Karpas-422 (cell line): ENCODE data around the gene CRHR1. TPM values are rescaled to one million over a fixed set of nuclear protein-coding genes. Genes with fewer than 3 reads are reported as not detected.

Source experiments
- DNase-seq: peaks from one replicate; pipeline ENCODE4 v3.0.0-alpha.2; 2015
- H2AFZ ChIP-seq: fragments of 200-600 bp; sonication (generic); 2 replicates; pipeline ENCODE4 v1.6.1; 2014; ENCODE audit warnings: antibody characterized with exemption, low read length, mixed read lengths
- H3K27ac ChIP-seq: fragments of 200-600 bp; sonication (generic); 2 replicates; pipeline ENCODE4 v1.5.1; 2014; ENCODE audit warnings: mild to moderate bottlenecking, low read length, moderate library complexity
- H3K27me3 ChIP-seq: fragments of 200-600 bp; sonication (generic); 2 replicates; pipeline ENCODE4 v1.6.1; 2014; ENCODE audit warnings: low read length, mixed read lengths
- H3K36me3 ChIP-seq: fragments of 200-600 bp; sonication (generic); 2 replicates; pipeline ENCODE4 v1.6.1; 2014; ENCODE audit warnings: low read length, mixed read lengths; ENCODE audit not compliant: insufficient read depth
- H3K4me1 ChIP-seq: fragments of 200-600 bp; sonication (generic); 2 replicates; pipeline ENCODE4 v1.6.1; 2014; ENCODE audit warnings: mild to moderate bottlenecking, low read length, mixed read lengths
- H3K4me2 ChIP-seq: fragments of 200-600 bp; sonication (generic); 2 replicates; pipeline ENCODE4 v1.6.1; 2014; ENCODE audit warnings: low read length, low read depth, mild to moderate bottlenecking; ENCODE audit not compliant: poor library complexity, severe bottlenecking
- H3K4me3 ChIP-seq: fragments of 200-600 bp; sonication (generic); 2 replicates; pipeline ENCODE4 v1.5.1; 2014; ENCODE audit warnings: mild to moderate bottlenecking, antibody characterized with exemption, low read length, mixed read lengths
- H3K79me2 ChIP-seq: fragments of 200-600 bp; sonication (generic); 2 replicates; pipeline ENCODE4 v1.6.1; 2014; ENCODE audit warnings: mild to moderate bottlenecking, low read length, mixed read lengths
- H3K9ac ChIP-seq: fragments of 200-600 bp; sonication (generic); 2 replicates; pipeline ENCODE4 v1.6.0; 2014; ENCODE audit warnings: low read length
- H3K9me2 ChIP-seq: fragments of 200-600 bp; sonication (generic), shearing (Covaris generic); replicated peaks from 2 replicates; pipeline ENCODE4 v1.6.0; 2014; ENCODE audit warnings: mild to moderate bottlenecking, low read length, moderate library complexity; ENCODE audit not compliant: insufficient read depth
- H3K9me3 ChIP-seq: fragments of 300-700, 200-600 bp; sonication (generic); 2 replicates; pipeline ENCODE4 v1.6.1; 2014; ENCODE audit warnings: low read length, mixed read lengths
- H4K20me1 ChIP-seq: fragments of 200-600 bp; sonication (generic); 2 replicates; pipeline ENCODE4 v1.6.1; 2014; ENCODE audit warnings: mild to moderate bottlenecking, antibody characterized with exemption, low read length, low read depth; ENCODE audit not compliant: insufficient read depth
- total RNA-seq: library from RNA; depleted of rRNA; stranded (reverse); fragments of >200 nt; shearing (Covaris generic); gene quantifications from 2 replicates; pipeline ENCODE4 v1.2.3, GENCODE V29; 2014; ENCODE audit warnings: low replicate concordance

CRHR1 gene
- total RNA-seq, 1 experiment from 2014 or later = not detected

DNA sequence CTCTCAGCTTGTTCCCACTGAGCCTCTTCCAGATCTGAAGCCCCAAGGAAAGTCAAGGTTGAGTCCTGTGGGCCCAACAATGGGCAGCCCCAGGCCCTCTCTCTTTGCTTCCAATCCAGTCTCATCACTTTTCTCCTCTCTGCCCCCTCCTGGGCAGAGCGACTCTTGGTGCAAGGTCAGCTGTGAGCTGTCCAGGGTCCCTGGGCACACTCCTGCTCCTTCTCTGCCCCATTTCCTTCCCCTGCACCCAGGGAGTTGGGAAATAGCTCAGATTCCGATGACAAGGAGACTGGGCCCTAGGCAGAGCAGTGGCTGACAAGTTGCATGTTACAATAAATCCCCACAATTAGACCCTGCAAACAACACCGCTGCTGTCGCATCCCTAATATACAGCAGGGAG lies 16.1 kb upstream of the CRHR1 start:
- Histone ChIP-seq H4K20me1 (no peaks in the 10 kb centered on the region), H3K9me2 (no peaks in the 10 kb centered on the region), H3K79me2 (no peaks in the 10 kb centered on the region), H3K9me3 (no peaks in the 10 kb centered on the region), H2AFZ (no peak overlapping the region), H3K4me2 (no peak overlapping the region), H3K4me1 (no peaks in the 10 kb centered on the region), H3K36me3 (no peaks in the 10 kb centered on the region), H3K9ac (no peak overlapping the region), H3K27me3 (no peaks in the 10 kb centered on the region), H3K4me3 (no peak overlapping the region), H3K27ac (no peak overlapping the region)
- no peak for DNase-seq

DNA sequence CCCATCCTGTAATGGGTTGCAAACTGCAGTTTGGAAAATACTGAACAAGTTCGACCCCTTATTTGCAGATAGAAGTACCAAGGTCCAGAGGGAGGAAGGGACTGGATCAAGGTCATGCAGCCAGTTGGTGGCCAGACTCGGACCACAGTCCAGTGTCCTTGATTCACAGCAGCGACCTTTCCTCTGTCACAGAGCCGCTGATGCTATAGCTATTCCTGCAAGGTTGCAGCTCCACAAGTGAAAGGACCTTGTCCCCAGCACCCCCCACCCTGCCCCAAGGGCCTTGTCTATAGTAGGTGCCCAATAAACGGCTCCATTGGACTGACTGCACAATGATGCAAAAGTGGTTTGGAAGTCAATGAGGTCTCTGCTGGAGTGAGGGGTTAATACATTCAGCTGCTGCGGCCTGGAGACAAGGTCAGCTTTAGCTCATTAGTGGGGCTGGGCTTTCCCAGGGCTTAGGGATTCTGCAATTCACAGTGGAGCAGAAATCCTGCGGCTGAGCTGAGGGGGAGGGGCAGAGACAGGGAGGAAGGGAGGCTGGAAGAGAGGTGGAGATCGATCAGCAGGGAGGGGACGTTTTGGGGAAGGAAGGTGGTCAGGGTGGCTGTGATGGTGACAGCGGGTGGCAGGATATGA lies 13.4 kb upstream of the CRHR1 start:
- H3K4me1 ChIP-seq = no peaks in the 10 kb centered on the region
- no peak for DNase-seq
- no peaks in the 10 kb centered on the region for H3K27me3 ChIP-seq
- no peaks in the 10 kb centered on the region for H3K9me2 ChIP-seq
- H4K20me1 ChIP-seq = no peaks in the 10 kb centered on the region
- no peak overlapping the region for H3K4me3 ChIP-seq
- no peak overlapping the region for H3K27ac ChIP-seq
- no peaks in the 10 kb centered on the region for H3K9me3 ChIP-seq
- no peaks in the 10 kb centered on the region for H3K36me3 ChIP-seq
- H3K9ac ChIP-seq = no peak overlapping the region
- no peak overlapping the region for H2AFZ ChIP-seq
- no peaks in the 10 kb centered on the region for H3K79me2 ChIP-seq
- no peak overlapping the region for H3K4me2 ChIP-seq

DNA sequence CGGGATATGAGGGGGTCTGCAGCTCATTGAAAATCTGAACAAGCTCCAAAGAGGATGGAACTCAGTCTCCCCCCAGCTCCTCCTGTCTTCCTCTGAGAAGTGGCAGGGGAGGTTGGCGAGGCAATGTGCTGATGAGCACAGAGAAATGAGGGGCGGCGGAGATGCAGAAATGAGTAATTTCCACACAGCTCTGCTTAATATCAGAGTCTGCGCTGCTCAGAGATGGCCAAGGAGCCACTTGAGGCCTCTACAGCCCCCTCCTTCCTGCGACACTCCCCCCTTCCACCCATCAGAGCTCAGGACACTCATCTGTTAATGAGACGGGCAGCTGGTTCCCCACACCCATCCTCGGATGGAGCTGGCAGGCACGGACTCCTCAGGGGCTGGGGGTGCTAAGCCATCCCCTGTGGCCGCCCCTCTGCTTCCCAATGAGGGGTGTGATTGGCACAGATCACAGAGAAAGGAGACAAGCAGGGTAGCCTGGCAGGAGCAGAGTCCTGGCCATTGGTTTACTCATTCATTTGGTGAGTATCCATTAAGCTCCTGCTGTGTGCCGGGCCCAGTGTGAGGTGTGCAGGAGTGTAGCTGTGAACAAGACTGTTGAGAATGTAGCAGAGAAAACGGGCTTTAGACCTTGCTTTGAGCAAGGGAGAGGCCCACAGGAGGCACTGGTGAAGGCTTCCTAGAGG lies 12.7 kb upstream of the CRHR1 start:
- H3K36me3 ChIP-seq = no peaks in the 10 kb centered on the region
- no peaks in the 10 kb centered on the region for H3K27me3 ChIP-seq
- H4K20me1 ChIP-seq = no peaks in the 10 kb centered on the region
- H3K9ac ChIP-seq = no peak overlapping the region
- DNase-seq = no peak
- H3K4me1 ChIP-seq = no peaks in the 10 kb centered on the region
- H3K79me2 ChIP-seq = no peaks in the 10 kb centered on the region
- H2AFZ ChIP-seq = no peak overlapping the region
- no peak overlapping the region for H3K27ac ChIP-seq
- no peaks in the 10 kb centered on the region for H3K9me2 ChIP-seq
- H3K9me3 ChIP-seq = no peaks in the 10 kb centered on the region
- H3K4me3 ChIP-seq = no peak overlapping the region
- H3K4me2 ChIP-seq = no peak overlapping the region

DNA sequence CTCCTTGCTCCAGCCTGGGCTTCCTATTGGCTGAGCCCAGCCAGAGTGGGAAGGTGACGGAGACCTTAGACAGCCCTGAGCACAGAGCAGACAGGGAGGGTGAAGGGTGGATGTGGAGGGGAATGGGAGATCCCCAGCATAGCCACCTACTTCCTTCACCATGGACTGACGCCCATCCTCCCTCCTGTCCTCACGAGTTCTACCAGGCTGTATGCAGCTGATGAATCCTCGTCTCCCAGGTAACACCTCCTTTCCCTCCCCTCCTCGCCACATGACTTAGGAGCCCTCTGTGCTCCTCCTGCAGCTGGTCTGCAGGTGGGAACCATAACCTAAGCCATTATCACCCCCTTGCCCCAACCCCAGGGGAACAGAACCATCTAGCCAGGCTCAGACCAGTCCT lies 9.0 kb upstream of the CRHR1 start:
- H3K4me2 ChIP-seq = no peak overlapping the region
- no peaks in the 10 kb centered on the region for H3K36me3 ChIP-seq
- no peaks in the 10 kb centered on the region for H3K9me3 ChIP-seq
- no peak overlapping the region for H3K4me3 ChIP-seq
- H3K4me1 ChIP-seq = no peaks in the 10 kb centered on the region
- no peak for DNase-seq
- no peaks in the 10 kb centered on the region for H3K79me2 ChIP-seq
- no peaks in the 10 kb centered on the region for H3K27me3 ChIP-seq
- no peak overlapping the region for H3K9ac ChIP-seq
- H3K9me2 ChIP-seq = no peaks in the 10 kb centered on the region
- H4K20me1 ChIP-seq = no peaks in the 10 kb centered on the region
- no peak overlapping the region for H3K27ac ChIP-seq
- H2AFZ ChIP-seq = no peak overlapping the region

DNA sequence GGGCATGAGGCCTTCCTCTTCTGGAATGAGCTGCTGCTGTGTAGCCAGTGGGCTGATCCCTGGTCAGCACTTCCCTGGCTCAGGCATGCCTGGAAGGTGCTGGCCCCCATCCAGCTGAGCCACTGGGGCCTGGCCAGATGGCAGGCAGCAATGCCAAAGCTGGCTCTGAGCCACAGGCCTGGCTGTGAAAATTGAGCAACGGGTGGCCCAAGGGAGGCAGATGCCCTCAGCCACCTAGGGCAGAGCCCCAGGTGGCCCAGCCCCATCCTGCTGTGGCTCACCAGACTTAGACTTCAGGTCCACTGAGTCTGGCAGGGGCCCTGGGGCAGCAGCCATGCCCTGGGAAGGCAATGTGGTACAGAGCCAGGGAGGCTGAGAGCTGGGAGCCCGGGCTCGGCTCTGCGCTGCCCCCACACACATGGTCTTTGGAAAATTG lies 8.5 kb upstream of the CRHR1 start:
- no peaks in the 10 kb centered on the region for H3K36me3 ChIP-seq
- H3K27ac ChIP-seq = no peak overlapping the region
- H3K4me3 ChIP-seq = no peak overlapping the region
- no peaks in the 10 kb centered on the region for H3K27me3 ChIP-seq
- no peaks in the 10 kb centered on the region for H3K9me2 ChIP-seq
- H4K20me1 ChIP-seq = no peaks in the 10 kb centered on the region
- H3K9ac ChIP-seq = no peak overlapping the region
- H3K79me2 ChIP-seq = no peaks in the 10 kb centered on the region
- no peaks in the 10 kb centered on the region for H3K4me1 ChIP-seq
- DNase-seq = no peak
- no peaks in the 10 kb centered on the region for H3K9me3 ChIP-seq
- no peak overlapping the region for H3K4me2 ChIP-seq
- H2AFZ ChIP-seq = no peak overlapping the region

DNA sequence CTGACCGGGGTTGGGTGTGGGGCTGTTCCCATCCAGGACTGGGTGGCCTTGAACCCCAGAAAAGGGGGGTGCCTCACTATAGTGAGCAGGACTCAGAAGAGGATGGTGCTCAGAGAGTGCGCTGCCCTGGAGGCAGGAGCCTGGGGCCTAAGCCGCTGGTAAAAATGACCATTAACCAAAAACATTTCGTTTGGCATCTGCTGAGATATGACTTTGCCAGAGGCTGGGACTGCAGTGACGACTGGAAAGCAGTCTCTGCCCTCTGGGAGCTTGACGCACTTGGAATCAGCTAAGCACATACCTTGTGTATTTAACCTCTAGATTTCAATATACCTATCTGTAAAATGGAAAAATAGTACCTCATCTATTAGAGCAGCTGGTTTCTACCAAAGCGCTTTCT lies 7.2 kb upstream of the CRHR1 start:
- H3K9me2 ChIP-seq = no peaks in the 10 kb centered on the region
- H3K4me1 ChIP-seq = no peaks in the 10 kb centered on the region
- no peak overlapping the region for H3K4me3 ChIP-seq
- no peaks in the 10 kb centered on the region for H3K79me2 ChIP-seq
- no peak for DNase-seq
- no peak overlapping the region for H2AFZ ChIP-seq
- no peaks in the 10 kb centered on the region for H3K9me3 ChIP-seq
- no peak overlapping the region for H3K4me2 ChIP-seq
- no peak overlapping the region for H3K9ac ChIP-seq
- no peak overlapping the region for H3K27ac ChIP-seq
- H3K27me3 ChIP-seq = no peaks in the 10 kb centered on the region
- H3K36me3 ChIP-seq = no peaks in the 10 kb centered on the region
- no peaks in the 10 kb centered on the region for H4K20me1 ChIP-seq

DNA sequence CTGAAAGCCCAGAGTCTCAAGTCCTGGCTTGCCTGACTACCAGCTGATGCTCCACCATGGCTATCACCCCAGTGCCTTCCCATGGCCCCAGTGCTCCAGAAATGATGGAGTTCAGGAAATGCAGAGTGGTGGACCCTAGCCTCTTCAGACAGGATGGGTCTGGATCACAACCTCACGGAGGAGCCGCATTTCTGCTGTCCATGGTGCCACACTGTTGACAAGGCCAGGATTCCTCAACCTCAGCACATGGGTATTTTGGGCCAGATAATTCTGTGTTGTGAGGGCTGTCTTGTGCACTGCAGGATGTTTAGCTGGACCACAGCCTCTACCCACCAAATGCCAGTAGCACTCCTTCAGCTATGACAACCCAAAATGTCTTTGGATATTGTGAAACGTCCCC lies 6.7 kb upstream of the CRHR1 start:
- Histone ChIP-seq H3K4me1 (no peaks in the 10 kb centered on the region), H3K4me3 (no peak overlapping the region), H4K20me1 (no peaks in the 10 kb centered on the region), H3K9me3 (no peaks in the 10 kb centered on the region), H3K79me2 (no peaks in the 10 kb centered on the region), H3K27me3 (no peaks in the 10 kb centered on the region), H3K9ac (no peak overlapping the region), H3K4me2 (no peak overlapping the region), H2AFZ (no peak overlapping the region), H3K9me2 (no peaks in the 10 kb centered on the region), H3K36me3 (no peaks in the 10 kb centered on the region), H3K27ac (no peak overlapping the region)
- no peak for DNase-seq

DNA sequence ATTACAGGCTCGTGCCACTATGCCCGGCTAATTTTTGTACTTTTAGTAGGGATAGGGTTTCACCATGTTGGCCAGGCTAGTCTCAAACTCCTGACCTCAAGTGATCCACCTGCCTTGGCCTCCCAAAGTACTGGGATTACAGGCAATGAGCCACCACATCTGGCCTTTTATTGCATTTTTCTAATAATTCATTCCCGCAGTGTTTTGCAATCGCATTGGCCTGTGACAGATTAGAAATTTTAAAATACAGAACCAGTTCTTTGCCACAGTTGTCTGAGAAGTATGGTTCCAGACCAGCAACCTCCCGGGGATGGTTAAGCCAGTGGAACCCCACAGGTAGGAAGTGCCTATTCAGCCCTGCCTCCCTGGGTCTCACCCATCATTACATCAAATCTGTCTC lies 3.2 kb upstream of the CRHR1 start:
- H4K20me1 ChIP-seq = no peaks in the 10 kb centered on the region

More for the DNA sequence above, 3.2 kb upstream of the CRHR1 start:
- Histone ChIP-seq H3K9ac (no peak overlapping the region), H3K9me3 (no peaks in the 10 kb centered on the region), H2AFZ (no peak overlapping the region), H3K27me3 (no peaks in the 10 kb centered on the region), H3K4me1 (no peaks in the 10 kb centered on the region), H3K27ac (no peak overlapping the region), H3K4me3 (no peak overlapping the region), H3K4me2 (no peak overlapping the region), H3K79me2 (no peaks in the 10 kb centered on the region), H3K36me3 (no peaks in the 10 kb centered on the region), H3K9me2 (no peaks in the 10 kb centered on the region)
- no peak for DNase-seq
